ENCODE results near the gene UBN1.

Gene UBN1

GRCh38 chr16:4846901-4847773 lies at the start of gene UBN1, which contains the start of gene GLYR1:
Gene UBN1, plus strand, starts transcription at chr16:4847481. Its CDS starts 5,437 bp downstream, at chr16:4852918.
Gene GLYR1, minus strand, starts transcription at chr16:4847288. Its CDS starts 23 bp downstream, at chr16:4847265.
- peak; percentile 98 for DNase-seq (ENCODE audit: low spot score)

- no peak for DNase-seq (ENCODE audit: low spot score)
Measured at GRCh38 chr16:4797805-4798252, 49.5 kb upstream of the UBN1 start.

- DNase-seq (ENCODE audit: low spot score) = no peak
Measured at GRCh38 chr16:4798456-4798855, 48.8 kb upstream of the UBN1 start.

- DNase-seq (ENCODE audit: low spot score) = no peak
Measured at GRCh38 chr16:4799171-4799855, 48.0 kb upstream of the UBN1 start.

GRCh38 chr16:4800290-4801041 lies 46.8 kb upstream of the UBN1 start:
- DNase-seq (ENCODE audit: low spot score) = peak; percentile 94

GRCh38 chr16:4801051-4801961 lies 46.0 kb upstream of the UBN1 start:
- no peak for DNase-seq (ENCODE audit: low spot score)

- peak; percentile 61 for DNase-seq (ENCODE audit: low spot score)
Measured at GRCh38 chr16:4801962-4802658, 45.2 kb upstream of the UBN1 start, which contains the start of gene ROGDI. Gene ROGDI, minus strand, starts transcription at chr16:4802633. Its CDS starts 62 bp downstream, at chr16:4802571.

GRCh38 chr16:4802659-4803287 lies 44.5 kb upstream of the UBN1 start:
- DNase-seq (ENCODE audit: low spot score) = peak; percentile 97

GRCh38 chr16:4803401-4803844 lies 43.9 kb upstream of the UBN1 start:
- no peak for DNase-seq (ENCODE audit: low spot score)

- no peak for DNase-seq (ENCODE audit: low spot score)
Measured at GRCh38 chr16:4803898-4804762, 43.2 kb upstream of the UBN1 start.

GRCh38 chr16:4805231-4805630 lies 42.0 kb upstream of the UBN1 start:
- no peak for DNase-seq (ENCODE audit: low spot score)

GRCh38 chr16:4806280-4806679 lies 41.0 kb upstream of the UBN1 start:
- no peak for DNase-seq (ENCODE audit: low spot score)

- DNase-seq (ENCODE audit: low spot score) = no peak
Measured at GRCh38 chr16:4811242-4811641, 36.0 kb upstream of the UBN1 start.

GRCh38 chr16:4811773-4812172 lies 35.5 kb upstream of the UBN1 start:
- no peak for DNase-seq (ENCODE audit: low spot score)

GRCh38 chr16:4813251-4814003 lies 33.9 kb upstream of the UBN1 start:
- no peak for DNase-seq (ENCODE audit: low spot score)

- no peak for DNase-seq (ENCODE audit: low spot score)
Measured at GRCh38 chr16:4814046-4814445, 33.2 kb upstream of the UBN1 start.

- DNase-seq (ENCODE audit: low spot score) = no peak
Measured at GRCh38 chr16:4814542-4815173, 32.6 kb upstream of the UBN1 start.

- DNase-seq (ENCODE audit: low spot score) = no peak
Measured at GRCh38 chr16:4820652-4821051, 26.6 kb upstream of the UBN1 start.
